ES-I3 (cell line): ENCODE measurements around the gene SKAP1.

Source experiments
- H3K36me3 ChIP-seq: 2 replicates; pipeline ENCODE4 v1.6.1; 2013; ENCODE audit warnings: mild to moderate bottlenecking, low read length, control low read depth, moderate library complexity; ENCODE audit not compliant: insufficient read depth
- H3K4me1 ChIP-seq: 2 replicates; pipeline ENCODE4 v1.6.1; 2013; ENCODE audit warnings: mild to moderate bottlenecking, control low read depth, low read length; ENCODE audit not compliant: insufficient read depth
- H3K9ac ChIP-seq: 2 replicates; pipeline ENCODE4 v1.6.1; 2013; ENCODE audit warnings: low read depth, mild to moderate bottlenecking, low read length, moderate library complexity
- H3K9me3 ChIP-seq: 2 replicates; pipeline ENCODE4 v1.6.1; 2013; ENCODE audit warnings: mild to moderate bottlenecking, low read length, moderate library complexity; ENCODE audit not compliant: control insufficient read depth, insufficient read depth

The SKAP1 gene

DNA sequence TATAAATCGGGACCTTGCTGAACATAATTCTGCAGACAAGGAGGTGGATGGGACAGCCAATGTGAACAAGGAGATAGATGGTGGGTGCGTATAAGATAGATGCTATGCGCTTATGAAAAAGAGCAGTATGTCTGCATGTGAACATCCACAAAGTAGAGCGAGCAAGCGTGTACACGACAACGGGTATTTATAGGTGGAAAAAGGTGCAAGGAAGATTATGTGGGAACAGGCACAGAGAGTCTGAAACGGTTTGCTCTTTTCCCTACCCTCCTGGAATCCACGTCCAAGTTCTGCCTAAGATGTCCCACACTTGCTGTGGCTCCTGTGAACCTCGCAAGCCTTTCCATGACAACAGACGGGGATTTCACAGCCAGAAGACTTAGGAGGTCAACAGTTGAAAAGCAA is 279.4 kb downstream of the SKAP1 start:
- no peak overlapping the region for H3K9ac ChIP-seq
- no peaks in the 10 kb centered on the region for H3K36me3 ChIP-seq
- peaks cover 32% of the 10 kb centered on the region for H3K4me1 ChIP-seq
- no peaks in the 10 kb centered on the region for H3K9me3 ChIP-seq

GRCh38 chr17:48149787-48150463 is 280.1 kb downstream of the SKAP1 start:
- H3K9me3 ChIP-seq = no peaks in the 10 kb centered on the region
- no peaks in the 10 kb centered on the region for H3K36me3 ChIP-seq
- H3K9ac ChIP-seq = no peak overlapping the region
- H3K4me1 ChIP-seq = peaks cover 32% of the 10 kb centered on the region

DNA sequence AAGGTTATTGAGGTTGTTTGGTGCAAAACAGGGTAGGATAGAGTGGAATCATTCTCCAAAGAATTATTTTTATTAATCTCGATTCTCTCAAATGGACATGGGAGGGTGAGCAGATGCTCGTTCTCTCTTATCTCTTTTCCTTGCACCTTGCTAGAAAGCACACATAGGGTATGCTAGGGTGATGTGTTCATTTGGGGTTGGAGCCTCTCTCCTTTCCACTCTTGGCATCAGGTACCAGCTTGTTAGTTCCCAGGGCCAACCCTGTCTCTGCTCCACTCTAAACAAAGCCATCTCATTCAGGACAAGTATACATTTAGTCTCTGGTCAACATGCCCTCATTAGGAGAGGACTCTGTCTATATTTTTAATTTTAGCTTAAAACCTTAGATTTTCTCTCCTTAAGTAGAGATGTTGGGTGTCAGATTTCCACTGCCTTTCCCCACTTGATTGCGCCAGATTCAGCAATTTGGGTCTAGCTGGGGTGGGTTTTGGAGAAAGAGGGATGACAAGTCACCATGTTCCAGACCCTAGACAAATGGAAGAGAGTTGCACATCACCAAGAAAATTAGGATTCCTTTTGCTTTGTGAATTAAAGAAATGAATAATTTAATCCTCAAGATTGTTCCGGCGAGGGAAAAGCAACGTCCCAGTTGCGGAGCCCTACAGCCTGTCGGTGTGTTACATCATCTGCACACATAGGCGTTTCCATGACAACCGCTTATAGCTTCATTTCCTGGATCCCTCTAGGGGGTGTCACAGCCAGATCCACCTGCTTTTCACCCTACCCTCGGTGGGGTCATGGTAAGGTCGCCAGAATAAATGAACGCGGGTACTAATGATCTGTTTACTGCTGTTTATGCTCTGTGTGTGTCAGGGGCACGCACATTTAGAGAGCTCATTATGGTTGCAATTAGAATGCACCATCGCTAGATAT is 280.9 kb downstream of the SKAP1 start:
- Histone ChIP-seq H3K9ac (no peak overlapping the region), H3K9me3 (no peaks in the 10 kb centered on the region), H3K4me1 (peaks cover 32% of the 10 kb centered on the region), H3K36me3 (no peaks in the 10 kb centered on the region)

DNA sequence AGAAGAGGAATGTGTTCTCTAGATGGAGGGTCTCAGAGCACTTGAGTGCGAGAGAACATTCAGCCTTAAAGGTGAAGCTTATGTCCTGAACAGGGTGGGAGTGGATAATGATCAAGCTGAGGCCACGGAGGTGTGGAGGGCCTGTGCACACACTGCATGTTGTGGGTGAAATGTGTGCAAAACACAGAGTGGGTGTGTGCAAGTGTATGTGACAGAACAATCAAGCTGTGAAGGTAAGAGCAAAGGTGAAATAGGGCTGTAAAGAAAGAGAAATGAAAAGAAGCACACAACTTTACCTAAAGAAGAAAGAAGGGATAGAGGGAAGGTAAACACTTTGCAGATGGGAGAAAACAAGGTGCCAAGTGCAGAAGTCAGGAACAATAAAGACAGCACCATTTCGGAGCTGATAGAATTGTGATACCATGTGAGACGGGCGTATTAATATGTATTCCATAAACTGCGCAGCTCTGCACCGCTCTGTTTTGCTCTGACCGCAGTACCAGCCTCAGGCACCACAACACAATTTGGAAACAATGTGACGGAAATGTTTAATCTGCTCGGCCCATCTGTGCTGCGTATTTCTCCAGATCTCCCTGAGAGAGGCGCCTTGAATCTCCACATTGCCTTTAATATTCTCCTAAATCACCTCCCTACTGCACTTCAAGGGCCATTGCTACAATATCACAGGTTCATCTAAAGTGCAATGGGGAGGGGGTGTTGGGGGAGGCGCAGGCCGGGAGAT is 281.8 kb downstream of the SKAP1 start:
- H3K9ac ChIP-seq = no peak overlapping the region
- peaks cover 29% of the 10 kb centered on the region; the same call in 1 of the 2 replicates for H3K4me1 ChIP-seq
- no peaks in the 10 kb centered on the region for H3K9me3 ChIP-seq
- no peaks in the 10 kb centered on the region for H3K36me3 ChIP-seq

GRCh38 chr17:48144976-48145798 is 284.8 kb downstream of the SKAP1 start:
- Histone ChIP-seq H3K4me1 (peaks cover 20% of the 10 kb centered on the region; the same call in 1 of the 2 replicates), H3K9me3 (no peaks in the 10 kb centered on the region), H3K36me3 (no peaks in the 10 kb centered on the region), H3K9ac (no peak overlapping the region)

DNA sequence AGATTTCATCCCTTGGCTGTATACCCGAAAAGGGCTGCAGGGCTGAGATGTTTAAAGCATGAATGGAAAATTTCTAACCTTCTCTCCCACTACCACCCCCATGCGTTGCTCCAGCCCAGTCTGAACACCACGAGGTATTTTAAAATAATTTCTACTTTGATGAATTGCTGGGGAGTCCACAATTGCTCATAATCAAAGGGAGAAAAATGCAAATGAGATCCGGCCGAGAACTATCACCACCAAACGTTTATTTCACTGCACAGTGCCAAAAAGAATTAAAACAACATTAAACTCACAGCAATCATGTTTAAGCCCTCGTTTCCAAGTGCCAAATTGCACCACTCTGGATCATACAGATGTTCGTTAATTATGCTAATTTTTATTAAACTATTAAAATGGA is 285.8 kb downstream of the SKAP1 start:
- Histone ChIP-seq H3K36me3 (no peaks in the 10 kb centered on the region), H3K9me3 (no peaks in the 10 kb centered on the region), H3K9ac (no peak overlapping the region), H3K4me1 (peaks cover 12% of the 10 kb centered on the region; the same call in 1 of the 2 replicates)

DNA sequence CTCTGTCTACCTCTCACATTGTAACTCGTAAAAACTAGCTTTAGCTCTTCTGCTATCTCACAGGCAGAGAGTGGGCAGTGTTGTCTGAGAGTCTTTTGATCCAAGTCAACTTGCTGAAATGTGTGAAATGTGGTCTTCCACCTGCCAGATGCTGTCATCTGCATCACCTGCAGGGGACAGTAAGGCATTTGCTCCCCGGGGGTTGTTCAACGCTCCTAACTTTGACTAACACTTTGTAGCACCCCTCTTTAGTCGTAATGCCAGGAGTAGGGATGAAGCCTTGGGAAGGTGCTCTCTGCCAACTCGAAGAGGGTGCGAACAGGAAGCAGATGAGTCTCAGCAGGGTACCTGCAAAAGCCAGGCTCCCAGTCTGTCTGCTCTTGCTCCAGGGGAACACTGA is 286.4 kb downstream of the SKAP1 start:
- no peaks in the 10 kb centered on the region for H3K9me3 ChIP-seq
- no peaks in the 10 kb centered on the region for H3K36me3 ChIP-seq
- 0 out of 2 replicates have a peak, but pooled peaks cover 6% of the 10 kb centered on the region for H3K4me1 ChIP-seq
- no peak overlapping the region for H3K9ac ChIP-seq

- Histone ChIP-seq H3K4me1 (0 out of 2 replicates have a peak, but pooled peaks cover 6% of the 10 kb centered on the region), H3K9ac (no peak overlapping the region)
Observed at GRCh38 chr17:48139944-48140343, 290.1 kb downstream of the SKAP1 start.

GRCh38 chr17:48137656-48138055 is 292.4 kb downstream of the SKAP1 start:
- no peaks in the 10 kb centered on the region for H3K9me3 ChIP-seq
- no peaks in the 10 kb centered on the region for H3K36me3 ChIP-seq
- no peak overlapping the region for H3K9ac ChIP-seq
- no peaks in the 10 kb centered on the region for H3K4me1 ChIP-seq

More at GRCh38 chr17:48139944-48140343, 290.1 kb downstream of the SKAP1 start:
- Histone ChIP-seq H3K36me3 (no peaks in the 10 kb centered on the region), H3K9me3 (no peaks in the 10 kb centered on the region)

- no peaks in the 10 kb centered on the region for H3K4me1 ChIP-seq
- H3K9me3 ChIP-seq = no peaks in the 10 kb centered on the region
- H3K9ac ChIP-seq = no peak overlapping the region
- no peaks in the 10 kb centered on the region for H3K36me3 ChIP-seq
Observed at GRCh38 chr17:48134912-48135480, 295.0 kb downstream of the SKAP1 start.

DNA sequence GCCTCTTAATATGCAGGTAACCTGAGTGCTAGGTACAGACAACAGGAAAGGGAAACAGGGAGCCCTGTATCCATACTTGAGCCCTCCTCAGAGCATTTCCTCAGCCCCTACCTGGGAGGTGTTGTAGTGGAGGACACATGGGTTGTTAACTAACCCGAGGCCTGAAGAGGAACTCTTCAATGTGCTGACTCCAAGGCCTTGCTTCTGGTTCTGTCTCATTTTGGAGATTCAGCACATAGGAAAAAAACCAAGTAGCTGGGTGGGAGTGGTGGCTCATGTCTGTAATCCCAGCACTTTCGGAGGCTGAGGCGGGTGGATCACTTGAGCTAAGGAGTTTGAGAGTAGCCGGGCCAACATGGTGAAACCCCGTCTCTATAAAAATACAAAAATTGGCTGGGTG is 297.6 kb downstream of the SKAP1 start:
- Histone ChIP-seq H3K36me3 (no peaks in the 10 kb centered on the region), H3K9me3 (no peaks in the 10 kb centered on the region), H3K4me1 (peaks cover 2% of the 10 kb centered on the region; the same call in 1 of the 2 replicates), H3K9ac (no peak overlapping the region)

- Histone ChIP-seq H3K9me3 (no peaks in the 10 kb centered on the region), H3K9ac (no peak overlapping the region), H3K4me1 (peaks cover 4% of the 10 kb centered on the region; the same call in 1 of the 2 replicates), H3K36me3 (no peaks in the 10 kb centered on the region)
Observed at GRCh38 chr17:48131216-48131824, 298.7 kb downstream of the SKAP1 start.

- Histone ChIP-seq H3K9me3 (no peaks in the 10 kb centered on the region), H3K4me1 (peaks cover 4% of the 10 kb centered on the region; the same call in 1 of the 2 replicates), H3K36me3 (no peaks in the 10 kb centered on the region), H3K9ac (no peak overlapping the region)
Observed at GRCh38 chr17:48129981-48130380, 300.0 kb downstream of the SKAP1 start.
